WTC11 (cell line): ENCODE results near the gene PLSCR4.

Source experiments
- RELA ChIP-seq: sonication (generic); formaldehyde crosslinking; IDR thresholded peaks from 2 replicates; pipeline ENCODE4 v1.8.1; 2022; ENCODE audit warnings: missing genetic modification reagents, mild to moderate bottlenecking, borderline replicate concordance
- TP53 ChIP-seq: sonication (generic); formaldehyde crosslinking; IDR thresholded peaks from 2 replicates; pipeline ENCODE4 v1.8.1; 2023; ENCODE audit warnings: mild to moderate bottlenecking, missing genetic modification reagents
- ZNF423 ChIP-seq: fragments of 250-450 bp; sonication (Bioruptor Pico); IDR thresholded peaks from 2 replicates; pipeline ENCODE4 v2.1.2; 2022; ENCODE audit warnings: mild to moderate bottlenecking, moderate library complexity
- TF ChIP-seq, protein P1 (sequence below): fragments of 200-600 bp; IDR thresholded peaks from 2 replicates; pipeline ENCODE4 v1.8.0; 2022; ENCODE audit warnings: antibody characterized with exemption
- TF ChIP-seq, protein P2 (sequence below): sonication (generic); formaldehyde crosslinking; IDR thresholded peaks from 2 replicates; pipeline ENCODE4 v1.8.1; 2023; ENCODE audit warnings: mild to moderate bottlenecking, missing genetic modification reagents
- TF ChIP-seq, protein P3 (sequence below): sonication (generic); formaldehyde crosslinking; IDR thresholded peaks from 2 replicates; pipeline ENCODE4 v1.8.0; 2022; ENCODE audit warnings: mild to moderate bottlenecking, missing genetic modification reagents
- TF ChIP-seq, protein P4 (sequence below): sonication (generic); formaldehyde crosslinking; conservative IDR thresholded peaks from 2 replicates; pipeline ENCODE4 v1.8.1; 2022; ENCODE audit warnings: mild to moderate bottlenecking, missing genetic modification reagents
- TF ChIP-seq, protein P5 (sequence below): sonication (generic); formaldehyde crosslinking; IDR thresholded peaks from 2 replicates; pipeline ENCODE4 v1.8.1; 2022; ENCODE audit warnings: low read depth, mild to moderate bottlenecking, moderate library complexity, missing genetic modification reagents, borderline replicate concordance
- TF ChIP-seq, protein P6 (sequence below): fragments of 250-450 bp; sonication (Bioruptor Pico); IDR thresholded peaks from 2 replicates; pipeline ENCODE4 v1.8.0; 2021; ENCODE audit warnings: mild to moderate bottlenecking
- TF ChIP-seq, protein P7 (sequence below): fragments of 250-450 bp; sonication (Bioruptor Pico); conservative IDR thresholded peaks from 2 replicates; pipeline ENCODE4 v1.9.0; 2021; ENCODE audit warnings: mild to moderate bottlenecking
- TF ChIP-seq, protein P8 (sequence below): sonication (generic); formaldehyde crosslinking; IDR thresholded peaks from 2 replicates; pipeline ENCODE4 v1.8.0; 2023; ENCODE audit warnings: missing genetic modification reagents
- TF ChIP-seq, protein P9 (sequence below): sonication (generic); formaldehyde crosslinking; IDR thresholded peaks from 2 replicates; pipeline ENCODE4 v1.8.1; 2022; ENCODE audit warnings: mild to moderate bottlenecking, missing genetic modification reagents, moderate library complexity, borderline replicate concordance

DNA sequence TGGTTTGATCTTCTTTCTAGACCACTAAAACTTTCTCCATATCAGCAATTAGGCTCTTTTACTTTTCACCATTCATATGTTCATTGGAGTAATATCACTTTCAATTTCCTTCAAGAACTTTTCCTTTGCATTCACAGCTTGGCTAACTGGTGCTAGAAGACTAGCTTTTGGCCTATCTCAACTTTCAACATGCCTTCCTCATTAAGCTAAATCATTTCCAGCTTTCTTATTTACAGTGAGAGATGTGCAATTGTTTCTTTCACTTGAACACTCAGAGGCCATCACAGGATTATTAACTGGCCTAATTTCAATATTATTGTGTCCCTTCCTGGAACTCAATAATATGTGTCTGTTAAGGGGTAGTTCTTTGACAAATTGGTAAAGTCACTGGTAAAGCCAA is 47.1 kb downstream of the PLSCR4 start:
- TF ChIP-seq, protein P1, sequence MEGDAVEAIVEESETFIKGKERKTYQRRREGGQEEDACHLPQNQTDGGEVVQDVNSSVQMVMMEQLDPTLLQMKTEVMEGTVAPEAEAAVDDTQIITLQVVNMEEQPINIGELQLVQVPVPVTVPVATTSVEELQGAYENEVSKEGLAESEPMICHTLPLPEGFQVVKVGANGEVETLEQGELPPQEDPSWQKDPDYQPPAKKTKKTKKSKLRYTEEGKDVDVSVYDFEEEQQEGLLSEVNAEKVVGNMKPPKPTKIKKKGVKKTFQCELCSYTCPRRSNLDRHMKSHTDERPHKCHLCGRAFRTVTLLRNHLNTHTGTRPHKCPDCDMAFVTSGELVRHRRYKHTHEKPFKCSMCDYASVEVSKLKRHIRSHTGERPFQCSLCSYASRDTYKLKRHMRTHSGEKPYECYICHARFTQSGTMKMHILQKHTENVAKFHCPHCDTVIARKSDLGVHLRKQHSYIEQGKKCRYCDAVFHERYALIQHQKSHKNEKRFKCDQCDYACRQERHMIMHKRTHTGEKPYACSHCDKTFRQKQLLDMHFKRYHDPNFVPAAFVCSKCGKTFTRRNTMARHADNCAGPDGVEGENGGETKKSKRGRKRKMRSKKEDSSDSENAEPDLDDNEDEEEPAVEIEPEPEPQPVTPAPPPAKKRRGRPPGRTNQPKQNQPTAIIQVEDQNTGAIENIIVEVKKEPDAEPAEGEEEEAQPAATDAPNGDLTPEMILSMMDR: no peak
- TF ChIP-seq, protein P2, sequence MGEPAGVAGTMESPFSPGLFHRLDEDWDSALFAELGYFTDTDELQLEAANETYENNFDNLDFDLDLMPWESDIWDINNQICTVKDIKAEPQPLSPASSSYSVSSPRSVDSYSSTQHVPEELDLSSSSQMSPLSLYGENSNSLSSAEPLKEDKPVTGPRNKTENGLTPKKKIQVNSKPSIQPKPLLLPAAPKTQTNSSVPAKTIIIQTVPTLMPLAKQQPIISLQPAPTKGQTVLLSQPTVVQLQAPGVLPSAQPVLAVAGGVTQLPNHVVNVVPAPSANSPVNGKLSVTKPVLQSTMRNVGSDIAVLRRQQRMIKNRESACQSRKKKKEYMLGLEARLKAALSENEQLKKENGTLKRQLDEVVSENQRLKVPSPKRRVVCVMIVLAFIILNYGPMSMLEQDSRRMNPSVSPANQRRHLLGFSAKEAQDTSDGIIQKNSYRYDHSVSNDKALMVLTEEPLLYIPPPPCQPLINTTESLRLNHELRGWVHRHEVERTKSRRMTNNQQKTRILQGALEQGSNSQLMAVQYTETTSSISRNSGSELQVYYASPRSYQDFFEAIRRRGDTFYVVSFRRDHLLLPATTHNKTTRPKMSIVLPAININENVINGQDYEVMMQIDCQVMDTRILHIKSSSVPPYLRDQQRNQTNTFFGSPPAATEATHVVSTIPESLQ (CRISPR knock-in tag): no peak
- TF ChIP-seq, protein P3, sequence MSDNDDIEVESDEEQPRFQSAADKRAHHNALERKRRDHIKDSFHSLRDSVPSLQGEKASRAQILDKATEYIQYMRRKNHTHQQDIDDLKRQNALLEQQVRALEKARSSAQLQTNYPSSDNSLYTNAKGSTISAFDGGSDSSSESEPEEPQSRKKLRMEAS: no peak
- TF ChIP-seq, protein P4, sequence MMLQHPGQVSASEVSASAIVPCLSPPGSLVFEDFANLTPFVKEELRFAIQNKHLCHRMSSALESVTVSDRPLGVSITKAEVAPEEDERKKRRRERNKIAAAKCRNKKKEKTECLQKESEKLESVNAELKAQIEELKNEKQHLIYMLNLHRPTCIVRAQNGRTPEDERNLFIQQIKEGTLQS: no peak
- TF ChIP-seq RELA (CRISPR knock-in tag) (no peak), ZNF423 (CRISPR knock-in tag) (no peak), TP53 (CRISPR knock-in tag) (no peak)
- TF ChIP-seq, protein P5, sequence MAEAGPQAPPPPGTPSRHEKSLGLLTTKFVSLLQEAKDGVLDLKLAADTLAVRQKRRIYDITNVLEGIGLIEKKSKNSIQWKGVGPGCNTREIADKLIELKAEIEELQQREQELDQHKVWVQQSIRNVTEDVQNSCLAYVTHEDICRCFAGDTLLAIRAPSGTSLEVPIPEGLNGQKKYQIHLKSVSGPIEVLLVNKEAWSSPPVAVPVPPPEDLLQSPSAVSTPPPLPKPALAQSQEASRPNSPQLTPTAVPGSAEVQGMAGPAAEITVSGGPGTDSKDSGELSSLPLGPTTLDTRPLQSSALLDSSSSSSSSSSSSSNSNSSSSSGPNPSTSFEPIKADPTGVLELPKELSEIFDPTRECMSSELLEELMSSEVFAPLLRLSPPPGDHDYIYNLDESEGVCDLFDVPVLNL (CRISPR knock-in tag): no peak
- TF ChIP-seq, protein P6, sequence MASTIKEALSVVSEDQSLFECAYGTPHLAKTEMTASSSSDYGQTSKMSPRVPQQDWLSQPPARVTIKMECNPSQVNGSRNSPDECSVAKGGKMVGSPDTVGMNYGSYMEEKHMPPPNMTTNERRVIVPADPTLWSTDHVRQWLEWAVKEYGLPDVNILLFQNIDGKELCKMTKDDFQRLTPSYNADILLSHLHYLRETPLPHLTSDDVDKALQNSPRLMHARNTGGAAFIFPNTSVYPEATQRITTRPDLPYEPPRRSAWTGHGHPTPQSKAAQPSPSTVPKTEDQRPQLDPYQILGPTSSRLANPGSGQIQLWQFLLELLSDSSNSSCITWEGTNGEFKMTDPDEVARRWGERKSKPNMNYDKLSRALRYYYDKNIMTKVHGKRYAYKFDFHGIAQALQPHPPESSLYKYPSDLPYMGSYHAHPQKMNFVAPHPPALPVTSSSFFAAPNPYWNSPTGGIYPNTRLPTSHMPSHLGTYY (CRISPR knock-in tag): no peak
- TF ChIP-seq, protein P7, sequence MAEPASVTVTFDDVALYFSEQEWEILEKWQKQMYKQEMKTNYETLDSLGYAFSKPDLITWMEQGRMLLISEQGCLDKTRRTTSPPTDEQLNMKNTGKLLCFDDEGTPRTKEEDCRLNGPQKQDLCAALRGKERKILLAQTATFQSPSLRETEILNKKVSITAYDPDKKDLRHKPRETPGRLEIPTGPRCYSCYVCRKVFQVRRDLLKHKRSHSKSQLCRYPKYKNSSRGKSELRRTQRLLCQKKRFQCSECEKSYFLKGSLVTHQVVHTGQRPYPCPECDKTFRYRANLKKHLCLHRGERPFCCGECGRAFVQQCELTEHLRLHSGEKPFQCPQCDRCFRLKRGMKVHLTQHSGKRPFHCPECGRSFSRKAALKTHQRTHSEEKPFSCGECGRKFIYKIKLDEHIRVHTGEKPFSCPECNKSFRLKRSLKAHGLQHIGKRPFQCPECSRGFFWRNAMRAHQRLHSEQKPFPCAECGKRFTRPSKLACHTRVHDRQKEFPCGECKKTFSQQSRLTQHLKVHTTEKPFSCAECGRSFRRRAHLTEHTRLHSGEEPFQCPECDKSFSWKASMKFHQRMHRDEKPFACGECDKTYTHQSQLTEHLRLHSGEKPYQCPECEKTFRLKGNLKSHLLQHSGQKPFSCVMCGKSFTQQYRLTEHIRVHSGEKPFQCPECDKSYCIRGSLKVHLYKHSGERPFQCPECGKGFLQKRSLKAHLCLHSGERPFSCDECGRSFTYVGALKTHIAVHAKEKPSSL (CRISPR knock-in tag): no peak
- TF ChIP-seq, protein P8, sequence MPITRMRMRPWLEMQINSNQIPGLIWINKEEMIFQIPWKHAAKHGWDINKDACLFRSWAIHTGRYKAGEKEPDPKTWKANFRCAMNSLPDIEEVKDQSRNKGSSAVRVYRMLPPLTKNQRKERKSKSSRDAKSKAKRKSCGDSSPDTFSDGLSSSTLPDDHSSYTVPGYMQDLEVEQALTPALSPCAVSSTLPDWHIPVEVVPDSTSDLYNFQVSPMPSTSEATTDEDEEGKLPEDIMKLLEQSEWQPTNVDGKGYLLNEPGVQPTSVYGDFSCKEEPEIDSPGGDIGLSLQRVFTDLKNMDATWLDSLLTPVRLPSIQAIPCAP (CRISPR knock-in tag): no peak
- TF ChIP-seq, protein P9, sequence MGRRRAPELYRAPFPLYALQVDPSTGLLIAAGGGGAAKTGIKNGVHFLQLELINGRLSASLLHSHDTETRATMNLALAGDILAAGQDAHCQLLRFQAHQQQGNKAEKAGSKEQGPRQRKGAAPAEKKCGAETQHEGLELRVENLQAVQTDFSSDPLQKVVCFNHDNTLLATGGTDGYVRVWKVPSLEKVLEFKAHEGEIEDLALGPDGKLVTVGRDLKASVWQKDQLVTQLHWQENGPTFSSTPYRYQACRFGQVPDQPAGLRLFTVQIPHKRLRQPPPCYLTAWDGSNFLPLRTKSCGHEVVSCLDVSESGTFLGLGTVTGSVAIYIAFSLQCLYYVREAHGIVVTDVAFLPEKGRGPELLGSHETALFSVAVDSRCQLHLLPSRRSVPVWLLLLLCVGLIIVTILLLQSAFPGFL (CRISPR knock-in tag): no peak
